NB4 (cell line): Measurements from ENCODE around the gene DDX51.

Experiments
- MAX ChIP-seq: IDR thresholded peaks from 2 replicates; pipeline ENCODE4 v1.6.1; 2011; ENCODE audit warnings: low read depth, low read length
- POLR2A ChIP-seq: IDR thresholded peaks from 2 replicates; pipeline ENCODE4 v1.6.1; 2011; ENCODE audit warnings: mild to moderate bottlenecking; ENCODE audit not compliant: insufficient read length; ENCODE audit errors: extremely low read depth
- TF ChIP-seq, protein P1 (sequence below): IDR thresholded peaks from one replicate; pipeline ENCODE4 v1.5.1; 2012; ENCODE audit warnings: low read depth, low read length

GRCh38 chr12:132171293-132171967 lies 27.3 kb upstream of the DDX51 start:
- TF ChIP-seq POLR2A (no peak), MAX (no peak)
- TF ChIP-seq, protein P1, sequence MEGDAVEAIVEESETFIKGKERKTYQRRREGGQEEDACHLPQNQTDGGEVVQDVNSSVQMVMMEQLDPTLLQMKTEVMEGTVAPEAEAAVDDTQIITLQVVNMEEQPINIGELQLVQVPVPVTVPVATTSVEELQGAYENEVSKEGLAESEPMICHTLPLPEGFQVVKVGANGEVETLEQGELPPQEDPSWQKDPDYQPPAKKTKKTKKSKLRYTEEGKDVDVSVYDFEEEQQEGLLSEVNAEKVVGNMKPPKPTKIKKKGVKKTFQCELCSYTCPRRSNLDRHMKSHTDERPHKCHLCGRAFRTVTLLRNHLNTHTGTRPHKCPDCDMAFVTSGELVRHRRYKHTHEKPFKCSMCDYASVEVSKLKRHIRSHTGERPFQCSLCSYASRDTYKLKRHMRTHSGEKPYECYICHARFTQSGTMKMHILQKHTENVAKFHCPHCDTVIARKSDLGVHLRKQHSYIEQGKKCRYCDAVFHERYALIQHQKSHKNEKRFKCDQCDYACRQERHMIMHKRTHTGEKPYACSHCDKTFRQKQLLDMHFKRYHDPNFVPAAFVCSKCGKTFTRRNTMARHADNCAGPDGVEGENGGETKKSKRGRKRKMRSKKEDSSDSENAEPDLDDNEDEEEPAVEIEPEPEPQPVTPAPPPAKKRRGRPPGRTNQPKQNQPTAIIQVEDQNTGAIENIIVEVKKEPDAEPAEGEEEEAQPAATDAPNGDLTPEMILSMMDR = no peak
